A204.1 (cell line): ENCODE data around the gene RGS7BP.
"Not testable (repeated sequence)": the region's sequence is repeated elsewhere in the genome, so short reads cannot be mapped to it uniquely, and the experiment has no call there.

Experiments
- FAIRE-seq: peaks from 2 replicates; lab custom pipeline; 2012; peaks lifted over from hg19 to GRCh38; lab: Jason Lieb, UNC

RGS7BP gene

GRCh38 chr5:64558641-64559040 lies 52.8 kb downstream of the RGS7BP start:
- not testable (repeated sequence) for FAIRE-seq

DNA sequence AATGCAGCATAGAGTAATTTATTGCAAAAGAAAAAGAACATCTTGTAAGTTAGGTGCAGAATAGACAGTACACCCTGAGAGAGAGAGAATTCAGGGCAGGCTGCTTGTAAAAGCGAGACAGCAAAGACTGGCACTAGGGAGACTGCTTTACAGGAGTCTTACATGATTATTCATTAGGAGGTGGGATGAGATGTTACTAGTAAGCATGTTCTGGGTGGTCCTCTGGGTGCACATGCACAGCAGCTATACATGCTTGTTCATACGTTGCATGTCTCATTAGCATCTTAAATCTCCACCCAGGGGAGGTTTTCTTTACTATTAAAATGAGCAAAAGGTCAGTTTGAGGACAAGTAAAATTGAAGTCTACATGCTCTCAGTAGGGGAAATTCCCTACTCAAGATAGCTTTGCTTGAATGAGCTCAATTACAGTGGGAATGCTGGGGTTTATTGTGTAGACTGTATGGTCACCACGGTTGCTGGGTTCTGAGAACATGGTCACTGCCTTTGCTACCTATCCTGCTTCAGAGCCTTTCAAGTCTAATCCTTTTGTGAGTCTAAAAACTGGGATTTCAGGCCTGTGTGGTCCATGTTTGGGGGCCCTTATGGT lies 60.6 kb downstream of the RGS7BP start:
- FAIRE-seq: no peak

GRCh38 chr5:64569858-64570257 lies 64.0 kb downstream of the RGS7BP start:
- FAIRE-seq: no peak

- no peak for FAIRE-seq
These were observed 64.7 kb downstream of the RGS7BP start for GRCh38 chr5:64570395-64570996.

DNA sequence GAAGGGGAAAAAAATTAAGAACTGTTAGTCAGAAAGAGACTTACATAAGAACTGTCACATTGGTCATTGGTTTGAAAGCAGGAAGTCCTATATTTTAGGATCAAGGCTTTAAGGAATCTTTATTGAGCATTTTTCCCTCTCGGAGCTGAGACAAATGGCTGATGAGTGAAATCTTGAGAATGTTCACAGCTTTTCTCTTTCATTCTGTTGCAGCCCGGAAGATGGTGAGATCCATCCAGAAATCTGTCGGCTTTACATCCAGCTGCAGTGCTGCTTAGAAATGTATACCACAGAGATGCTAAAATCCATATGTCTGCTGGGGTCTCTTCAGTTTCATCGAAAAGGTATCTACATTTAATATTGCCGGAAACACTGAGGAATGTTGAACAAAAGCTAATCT lies 69.7 kb downstream of the RGS7BP start:
- no peak for FAIRE-seq

DNA sequence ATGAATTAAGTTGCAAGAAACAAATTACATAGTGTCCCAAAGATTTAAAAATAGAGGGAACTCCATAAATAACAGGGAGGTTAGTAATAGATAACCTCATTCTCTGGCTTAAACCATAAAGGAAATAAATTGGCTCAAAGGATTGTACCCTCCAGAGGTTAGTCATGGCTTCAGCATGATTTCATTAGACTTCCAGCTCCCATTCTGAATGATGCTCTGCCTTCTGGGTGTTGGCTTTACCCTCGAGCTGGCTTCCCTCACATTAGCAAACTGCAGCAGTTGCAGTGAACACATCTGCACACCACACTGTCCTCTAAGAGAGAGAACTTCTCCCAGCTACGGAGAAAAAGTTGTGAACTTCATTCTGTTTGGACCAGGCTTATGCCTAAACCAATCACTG lies 70.4 kb downstream of the RGS7BP start:
- FAIRE-seq: no peak

DNA sequence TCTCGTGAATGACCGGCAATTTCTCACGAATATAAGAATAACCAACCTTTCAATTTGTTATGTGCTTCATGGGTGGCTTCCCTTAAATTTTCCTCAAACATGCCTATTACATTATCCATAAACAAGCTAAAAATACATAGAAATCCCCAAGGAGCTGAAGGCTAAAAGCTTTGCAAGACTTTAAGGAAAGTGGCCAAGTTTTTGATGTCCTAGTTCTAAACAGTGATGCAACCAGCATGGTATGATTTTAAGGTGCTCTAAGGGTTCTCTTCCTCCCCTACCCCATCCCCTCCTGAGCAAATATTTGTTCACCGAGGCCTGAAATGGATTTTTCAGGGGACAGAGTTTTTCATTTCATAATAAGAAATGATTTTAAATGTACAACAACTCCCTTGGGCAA lies 79.8 kb downstream of the RGS7BP start:
- FAIRE-seq: no peak

- no peak for FAIRE-seq
These were observed 81.6 kb downstream of the RGS7BP start for GRCh38 chr5:64587370-64587769.

- FAIRE-seq: no peak
These were observed 87.0 kb downstream of the RGS7BP start for GRCh38 chr5:64592730-64593341.

DNA sequence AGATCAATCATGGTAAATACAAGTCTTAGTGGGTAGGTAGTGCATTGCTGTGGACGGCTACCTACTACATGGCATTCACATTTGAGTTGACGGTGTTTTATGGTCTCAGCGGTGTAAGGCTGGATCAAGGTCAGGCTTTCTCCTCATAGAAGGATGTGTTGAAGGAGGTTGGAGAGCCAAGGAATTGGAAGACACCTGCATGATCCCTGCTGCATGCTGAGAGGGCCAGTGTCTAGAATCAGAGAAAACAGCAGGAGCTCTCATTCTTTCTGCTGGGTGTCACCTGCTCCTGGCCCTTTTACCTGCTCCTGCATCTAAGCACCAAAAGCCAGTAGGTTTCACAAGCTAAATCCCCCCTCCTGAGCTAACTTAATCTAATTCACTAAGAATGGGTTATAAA lies 88.2 kb downstream of the RGS7BP start:
- FAIRE-seq: no peak

GRCh38 chr5:64594601-64595000 lies 88.8 kb downstream of the RGS7BP start:
- FAIRE-seq: no peak

DNA sequence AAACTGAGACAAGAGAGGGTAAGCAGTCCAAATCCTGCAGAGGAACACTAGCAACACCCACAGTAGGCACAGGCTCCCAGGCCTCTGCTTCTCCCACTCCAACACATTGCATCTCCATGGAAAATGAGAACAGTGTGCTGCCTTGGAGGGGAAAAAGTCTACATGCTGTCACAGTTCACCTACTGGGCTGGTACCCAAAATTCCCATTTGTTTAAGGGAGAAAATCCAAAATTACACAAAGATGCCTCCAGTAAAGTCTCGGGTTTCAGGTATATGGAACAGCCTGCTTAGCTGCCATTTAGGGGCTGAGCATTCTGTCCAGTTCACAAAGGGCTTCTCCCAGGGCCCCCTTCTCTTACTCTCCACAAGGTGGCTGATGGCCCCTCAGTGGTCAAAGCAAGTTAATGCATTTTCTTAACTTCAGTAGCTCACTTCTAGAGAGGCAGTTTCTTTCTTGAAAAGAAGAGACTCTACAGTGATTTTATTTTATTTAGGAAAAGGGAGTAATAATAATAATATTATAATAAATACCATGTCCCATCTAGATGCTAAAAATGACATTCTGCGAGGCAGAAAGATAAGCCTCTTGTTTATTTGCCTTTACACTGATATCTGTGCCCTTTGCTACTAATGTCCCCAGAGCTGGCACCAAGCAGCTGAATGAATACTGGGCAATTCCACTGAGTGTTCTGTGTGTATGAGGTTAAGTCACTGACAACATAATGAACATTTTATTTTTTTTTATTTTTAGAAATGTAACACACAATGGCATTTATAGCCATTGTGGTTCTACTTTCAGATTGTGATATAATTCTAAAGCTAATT lies 89.4 kb downstream of the RGS7BP start:
- no peak for FAIRE-seq

DNA sequence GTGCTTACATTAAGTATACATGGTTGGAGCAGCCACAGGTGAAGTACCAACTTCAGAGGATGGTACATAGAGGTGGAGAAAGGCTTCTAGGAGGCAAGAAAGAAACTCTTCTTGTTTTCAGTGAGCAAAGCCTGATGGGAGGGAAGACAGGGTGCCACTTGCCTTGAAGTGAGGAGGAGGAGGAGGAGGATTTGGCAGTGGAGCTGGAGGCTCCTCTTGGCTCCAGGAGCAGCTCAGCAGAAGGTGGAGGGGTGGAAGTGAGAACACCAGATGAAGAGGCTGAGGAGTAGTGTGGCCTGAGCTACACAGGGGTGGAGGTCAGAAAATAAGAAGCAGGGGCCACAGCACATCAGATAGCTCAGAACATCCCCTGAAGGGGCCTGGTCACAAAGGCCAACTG lies 93.4 kb downstream of the RGS7BP start:
- no peak for FAIRE-seq

DNA sequence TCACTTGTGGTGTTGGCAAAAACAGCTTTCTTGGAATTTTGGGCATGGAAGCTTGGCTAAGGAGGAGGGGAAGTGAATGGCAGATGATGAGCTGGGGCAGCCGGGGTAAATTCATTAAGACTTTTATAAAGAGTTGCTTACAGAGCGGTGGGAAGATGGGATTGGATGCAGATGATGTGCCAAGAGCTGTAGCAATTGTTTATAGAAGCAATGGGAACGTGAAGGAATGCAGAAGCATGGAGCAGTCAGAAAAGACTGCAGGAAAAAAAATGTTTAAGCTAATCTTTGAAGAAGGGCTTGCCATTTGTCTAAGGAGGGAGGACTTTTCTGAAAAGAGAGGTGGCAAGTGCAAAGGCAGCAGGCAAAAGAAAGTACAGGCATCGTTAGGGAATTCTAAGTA lies 97.9 kb downstream of the RGS7BP start:
- no peak for FAIRE-seq

DNA sequence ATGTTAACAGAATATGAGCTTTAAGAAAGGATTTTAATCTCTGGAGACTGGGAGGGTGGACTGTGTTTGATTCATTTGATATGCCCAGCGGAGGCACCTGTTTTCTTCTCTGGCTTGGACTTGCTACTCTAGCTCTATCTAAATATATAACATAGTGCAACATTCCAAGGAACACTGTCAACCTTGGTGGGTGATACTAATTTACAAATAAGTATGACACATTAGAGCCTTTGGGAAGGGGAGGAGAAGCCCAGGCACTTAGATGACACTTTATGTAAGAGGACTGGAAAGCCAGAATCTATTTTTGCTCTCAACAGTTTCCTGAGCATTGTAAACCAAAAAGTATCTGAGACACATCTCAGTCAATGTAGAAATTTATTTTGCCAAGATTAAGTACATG lies 101.1 kb downstream of the RGS7BP start:
- FAIRE-seq: no peak

DNA sequence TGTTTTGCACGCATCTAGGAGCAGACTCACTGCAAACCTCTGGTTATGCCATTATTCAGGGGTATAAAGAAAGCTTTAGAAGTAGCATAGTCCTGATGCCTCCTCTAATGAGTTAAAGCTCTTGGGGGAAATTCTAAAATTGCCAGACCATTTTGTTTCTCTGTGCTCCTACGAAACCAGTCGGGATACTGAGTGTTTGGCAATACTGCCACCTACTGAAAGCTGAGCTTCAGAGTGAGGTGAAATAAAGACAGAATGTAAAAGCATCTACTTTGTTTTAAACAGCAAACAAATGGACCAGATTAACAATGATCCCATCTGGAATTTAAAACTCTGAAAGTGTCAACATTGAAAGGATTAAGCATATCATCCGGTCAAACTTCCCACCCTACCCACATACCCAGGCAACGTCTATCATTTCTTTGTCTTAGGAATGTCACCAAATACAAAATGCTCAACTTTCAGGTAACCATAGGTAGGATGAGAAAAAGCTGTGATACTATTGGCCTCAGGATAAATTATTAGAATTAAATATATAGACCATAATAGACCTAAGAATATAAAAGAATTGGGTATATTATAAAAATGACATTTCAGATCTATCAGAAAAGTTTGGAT lies 106.6 kb downstream of the RGS7BP start:
- FAIRE-seq: peak; percentile 90

- FAIRE-seq: no peak
These were observed 110.1 kb downstream of the RGS7BP start for GRCh38 chr5:64615895-64616294.

DNA sequence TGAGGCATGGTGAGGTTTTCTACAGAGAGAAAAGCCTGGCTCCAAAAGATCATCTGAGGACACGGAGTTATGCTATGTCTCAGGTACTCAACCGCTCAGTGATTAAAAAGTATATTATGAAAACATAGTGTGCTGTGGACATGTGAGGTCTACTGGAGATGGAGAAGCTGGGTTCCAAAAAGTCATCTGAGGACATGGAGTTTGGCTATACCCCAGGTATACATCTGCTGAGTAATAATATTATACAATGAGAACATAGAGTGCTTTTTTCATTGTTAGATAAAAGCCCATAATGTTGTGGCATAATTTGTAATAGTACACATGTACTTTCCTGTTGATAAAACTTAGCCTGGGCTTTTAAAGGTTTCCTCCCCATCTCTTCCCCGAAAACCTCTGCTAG lies 113.8 kb downstream of the RGS7BP start:
- FAIRE-seq: no peak

- no peak for FAIRE-seq
These were observed 117.2 kb downstream of the RGS7BP start for GRCh38 chr5:64622991-64623390.

GRCh38 chr5:64625678-64626077 lies 119.9 kb downstream of the RGS7BP start:
- FAIRE-seq: no peak

DNA sequence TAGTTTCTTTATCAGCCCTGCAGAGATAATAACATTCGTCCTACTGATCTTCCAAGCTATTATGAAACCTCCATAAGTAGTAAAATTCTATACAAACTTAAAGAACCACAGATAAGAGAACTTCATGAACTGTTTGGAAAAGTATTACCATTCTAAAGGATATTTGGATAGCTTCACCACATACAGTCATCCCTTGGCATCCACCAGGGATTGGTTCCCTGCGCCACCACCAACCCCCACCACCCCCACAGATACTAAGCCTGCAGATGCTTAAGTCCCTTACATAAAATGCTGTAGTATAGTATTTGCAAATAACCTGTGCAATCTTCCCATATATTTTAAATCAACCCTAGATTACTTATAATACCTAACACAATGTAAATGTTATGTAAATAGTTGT lies 123.1 kb downstream of the RGS7BP start:
- no peak for FAIRE-seq

GRCh38 chr5:64629841-64630240 lies 124.0 kb downstream of the RGS7BP start:
- no peak for FAIRE-seq

- FAIRE-seq: no peak
These were observed 126.4 kb downstream of the RGS7BP start for GRCh38 chr5:64632251-64632650.
